ENCODE results near the gene CDH10. TPM values are rescaled to one million over a fixed set of nuclear protein-coding genes. Genes with fewer than 3 reads are reported as not detected.

The CDH10 gene
- total and polyA plus RNA-seq, 2 of the 13 experiments (the other 11 are each of a cell fraction or from before 2014, with no cell fraction given) = 0.01 to 0.04 TPM

- no peak for TF ChIP-seq TCF7L2 (IDR thresholded peaks at IDR 0.05; ENCODE audit: low read depth, low read length)
- no peak for TF ChIP-seq MXD1 (CRISPR knock-in tag; IDR thresholded peaks at IDR 0.05)
- no peak for TF ChIP-seq ZNF343 (CRISPR knock-in tag; IDR thresholded peaks at IDR 0.05)
- TF ChIP-seq NFAT5 (CRISPR knock-in tag; IDR thresholded peaks at IDR 0.05) = no peak
- TF ChIP-seq NR2C2 (CRISPR knock-in tag; IDR thresholded peaks at IDR 0.05; ENCODE audit: borderline replicate concordance) = no peak
- no peak for TF ChIP-seq NFE2L2 (IDR thresholded peaks at IDR 0.05; ENCODE audit: low read length)
- no peak for TF ChIP-seq ZNF761 (CRISPR knock-in tag; conservative IDR thresholded peaks at IDR 0.05)
- no peak for TF ChIP-seq ZNF484 (CRISPR knock-in tag; IDR thresholded peaks at IDR 0.05; ENCODE audit: borderline replicate concordance, low read depth)
- TF ChIP-seq ZNF652 (CRISPR knock-in tag; IDR thresholded peaks at IDR 0.05; ENCODE audit: borderline replicate concordance, low read depth) = no peak
- TF ChIP-seq FOXO4 (CRISPR knock-in tag; conservative IDR thresholded peaks at IDR 0.05) = no peak
- TF ChIP-seq ZKSCAN5 (CRISPR knock-in tag; IDR thresholded peaks at IDR 0.05) = no peak
These were observed 35.1 kb downstream of the CDH10 start (continued) for GRCh38 chr5:24609706-24610105.

Measured in HepG2 (cell line).